Naive thymus-derived CD4-positive, alpha-beta T cell (primary cell): Measurements from ENCODE around the gene MUSK. TPM values are rescaled to one million over a fixed set of nuclear protein-coding genes. Genes with fewer than 3 reads are reported as not detected.

Source experiments
- ATAC-seq: fragments of 150-1000 bp; cut with Tn5 transposase; 2 replicates; pipeline ENCODE4 v1.10.0; 2021; ENCODE audit warnings: mild to moderate bottlenecking, moderate library complexity
- CTCF ChIA-PET: fragments of 350-600 bp; sonication (Branson Sonifier 250); formaldehyde crosslinking; loops from one replicate; lab custom pipeline; 2021; ENCODE audit warnings: antibody characterized with exemption; lab: Charles Lee
- POLR2A ChIA-PET: fragments of 350-600 bp; sonication (Branson Sonifier 250); formaldehyde crosslinking; loops from one replicate; lab custom pipeline; 2021; ENCODE audit warnings: antibody characterized with exemption, inconsistent platforms; lab: Charles Lee
- DNase-seq, 9 donors: peaks; one replicate each; pipeline versions ENCODE4 v3.0.0 to v3.0.0-alpha.2; 2020 to 2022; ENCODE audit warnings: mixed read lengths in 1 of 9
- H3K27ac ChIP-seq: one replicate; pipeline ENCODE4 v1.7.0; 2013; ENCODE audit warnings: mild to moderate bottlenecking, low read depth, low read length, moderate library complexity
- H3K27me3 ChIP-seq, 2 donors: one replicate each; pipeline ENCODE4 v1.7.0; 2013; ENCODE audit warnings: low read length in 2 of 2, mild to moderate bottlenecking in 2 of 2, moderate library complexity in 2 of 2; ENCODE audit not compliant: control insufficient read depth in 2 of 2, insufficient read depth in 2 of 2
- H3K36me3 ChIP-seq, 3 experiments: 1 replicate in 2 of 3; 2 replicates in 1 of 3; pipeline ENCODE4 v1.7.0; 2013; ENCODE audit warnings: low read length in 3 of 3, mild to moderate bottlenecking in 3 of 3, moderate library complexity in 1 of 3; ENCODE audit not compliant: insufficient read depth in 3 of 3, control insufficient read depth in 2 of 3
- H3K4me1 ChIP-seq, 2 donors: one replicate each; pipeline ENCODE4 v1.7.0; 2013; ENCODE audit warnings: low read length in 2 of 2, mild to moderate bottlenecking in 2 of 2, moderate library complexity in 1 of 2; ENCODE audit not compliant: control insufficient read depth in 2 of 2, insufficient read depth in 2 of 2
- H3K4me3 ChIP-seq: 2 replicates; pipeline ENCODE4 v1.7.0; 2013; ENCODE audit warnings: mild to moderate bottlenecking, low read length
- H3K9me3 ChIP-seq, 3 experiments: 1 replicate in 2 of 3; 2 replicates in 1 of 3; pipeline ENCODE4 v1.7.0; 2013; ENCODE audit warnings: low read length in 3 of 3; ENCODE audit not compliant: control insufficient read depth in 2 of 3
- H3K27ac Mint-ChIP-seq, 9 donors: one replicate each; pipeline ENCODE4 v1.8.0; 2020 to 2022; ENCODE audit warnings: mixed read lengths in 9 of 9, mild to moderate bottlenecking in 8 of 9, moderate library complexity in 5 of 9, inconsistent platforms in 2 of 9
- H3K27me3 Mint-ChIP-seq, 5 donors: one replicate each; pipeline ENCODE4 v1.8.0; 2021 to 2022; ENCODE audit warnings: mixed read lengths in 5 of 5, mild to moderate bottlenecking in 1 of 5
- H3K36me3 Mint-ChIP-seq, 5 donors: one replicate each; pipeline ENCODE4 v1.8.0; 2020 to 2022; ENCODE audit warnings: mixed read lengths in 5 of 5, mild to moderate bottlenecking in 3 of 5, inconsistent platforms in 1 of 5
- H3K4me1 Mint-ChIP-seq, 7 donors: one replicate each; pipeline ENCODE4 v1.8.0; 2020 to 2022; ENCODE audit warnings: mixed read lengths in 7 of 7, mild to moderate bottlenecking in 3 of 7, inconsistent platforms in 1 of 7
- H3K4me3 Mint-ChIP-seq, 10 donors: one replicate each; pipeline ENCODE4 v1.8.0; 2020 to 2022; ENCODE audit warnings: mild to moderate bottlenecking in 10 of 10, mixed read lengths in 10 of 10, moderate library complexity in 6 of 10, inconsistent platforms in 2 of 10
- H3K9me3 Mint-ChIP-seq, 11 donors: one replicate each; pipeline ENCODE4 v1.8.0; 2020 to 2022; ENCODE audit warnings: mixed read lengths in 11 of 11, mild to moderate bottlenecking in 4 of 11, inconsistent platforms in 1 of 11, moderate library complexity in 1 of 11
- intact Hi-C, 2 donors: fragments of 100-400 bp; cut with micrococcal nuclease; formaldehyde crosslinking; loops; one replicate each; pipeline ENCODE4 v1.15.1; 2023
- polyA plus RNA-seq, 2 donors: library from polyadenylated mRNA; unstranded; fragments of 300-500 nt; fragmentation: Illumina TruSeq; gene quantifications; one replicate each; pipeline ENCODE4 v1.2.3, GENCODE V29; 2021
- total RNA-seq, 6 experiments: library from RNA in 5 of 6; stranded (reverse) in 5 of 6; gene quantifications; 1 replicate in 5 of 6; 2 replicates in 1 of 6; pipeline ENCODE4 v1.2.3 and lab custom pipeline; 2021 to 2026

Gene MUSK
- total and polyA plus RNA-seq, 7 experiments from 2014 or later, result not detected

DNA sequence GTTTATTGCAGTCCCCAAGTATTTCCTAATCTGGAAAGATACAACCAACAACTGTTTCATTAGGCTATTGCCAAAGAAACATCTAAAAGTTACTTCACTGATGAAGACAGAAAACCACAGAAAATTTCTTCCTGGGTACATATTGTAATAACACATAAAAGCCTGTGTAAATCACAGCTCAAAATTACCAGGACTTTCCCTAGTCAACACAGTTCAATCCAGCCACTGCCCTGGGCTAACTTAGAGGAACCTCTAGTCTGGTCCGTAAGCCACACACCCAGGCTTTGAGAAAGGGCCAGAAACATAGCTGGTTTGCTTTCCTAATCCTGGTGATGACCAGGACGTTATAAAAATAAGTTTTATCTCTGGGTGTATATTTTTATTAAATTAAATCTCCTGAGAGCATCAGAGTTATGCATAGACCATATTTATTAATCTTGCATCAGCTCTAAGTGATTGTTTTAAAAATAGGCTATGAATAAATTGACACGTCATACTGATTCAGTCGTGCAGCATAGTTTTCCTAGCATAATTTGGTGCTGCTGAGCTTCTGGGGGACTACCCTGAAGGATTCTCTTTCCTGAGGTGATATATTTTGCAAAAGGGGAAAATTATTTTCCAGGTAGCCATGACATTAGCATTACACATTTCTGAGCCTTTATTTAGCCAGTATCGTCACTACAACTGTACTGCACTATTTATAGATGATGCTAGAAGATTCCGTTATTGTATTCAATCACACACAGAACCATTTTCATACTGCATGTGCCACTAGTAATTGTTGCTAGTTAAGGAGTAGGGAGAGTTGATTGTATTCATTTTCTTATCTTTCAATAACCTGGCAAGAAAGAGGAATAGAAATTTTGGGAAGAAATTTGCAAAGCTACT, 12.6 kb upstream of the MUSK start:
- no peaks in the 10 kb centered on the region for H3K4me1 Mint-ChIP-seq
- no peak for ATAC-seq
- intact Hi-C loops, result no loop called here

DNA sequence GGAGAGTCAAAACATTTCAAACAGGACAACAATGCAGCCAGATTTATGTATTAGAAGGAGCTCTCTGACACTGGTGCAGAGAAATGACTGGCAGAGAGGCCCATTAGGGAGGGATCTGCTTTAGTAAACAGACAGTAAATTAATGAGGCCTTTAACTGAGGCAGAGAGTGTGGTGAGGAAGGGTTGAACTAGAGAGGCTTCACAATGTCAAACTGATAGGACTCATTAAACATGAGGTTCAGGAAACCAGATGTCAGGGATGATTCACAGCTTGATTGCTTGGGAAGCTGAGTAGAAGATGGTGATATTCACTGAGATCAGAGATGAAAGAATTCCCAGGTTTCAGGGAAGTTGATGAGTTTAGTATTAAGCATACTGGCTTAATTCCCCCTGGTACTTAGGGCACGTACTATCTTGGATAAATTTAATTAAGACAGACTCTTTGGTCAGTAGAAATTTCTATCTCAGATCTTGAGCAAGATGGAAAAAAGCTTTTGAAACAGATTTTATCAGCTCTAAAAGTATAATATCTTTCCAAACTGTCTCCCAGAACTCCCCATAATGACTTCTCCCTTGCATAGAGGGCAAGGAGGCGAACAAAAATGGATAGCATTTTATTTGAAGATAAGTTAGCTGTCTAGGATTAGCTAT, 8.6 kb upstream of the MUSK start:
- CTCF ChIA-PET, result no interaction called here
- Mint-ChIP-seq H3K4me3 (no peak overlapping the region), H3K9me3 (peaks cover 0 to 9% (median 3%) of the 10 kb centered on the region in 11 donors), H3K27me3 (no peaks in the 10 kb centered on the region), H3K27ac (no peak overlapping the region), H3K4me1 (peaks cover 0 to 1% (median 0%) of the 10 kb centered on the region in 7 donors), H3K36me3 (no peaks in the 10 kb centered on the region)
- POLR2A ChIA-PET, result no interaction called here
- Histone ChIP-seq H3K36me3 (no peaks in the 10 kb centered on the region), H3K4me1 (no peaks in the 10 kb centered on the region), H3K27me3 (no peaks in the 10 kb centered on the region), H3K27ac (no peak overlapping the region), H3K4me3 (no peak overlapping the region), H3K9me3 (no peaks in the 10 kb centered on the region)
- ATAC-seq, result no peak
- intact Hi-C loops, result no loop called here
- DNase-seq, result no peak

More for the DNA sequence above, 12.6 kb upstream of the MUSK start:
- Histone ChIP-seq H3K36me3 (no peaks in the 10 kb centered on the region), H3K4me1 (no peaks in the 10 kb centered on the region), H3K9me3 (no peaks in the 10 kb centered on the region), H3K27ac (no peak overlapping the region), H3K27me3 (no peaks in the 10 kb centered on the region), H3K4me3 (no peak overlapping the region)
- ChIA-PET CTCF (no interaction called here), POLR2A (no interaction called here)
- Mint-ChIP-seq H3K36me3 (no peaks in the 10 kb centered on the region), H3K9me3 (peaks cover 0 to 9% (median 2%) of the 10 kb centered on the region in 11 donors), H3K4me3 (no peak overlapping the region), H3K27ac (no peak overlapping the region), H3K27me3 (no peaks in the 10 kb centered on the region)
- DNase-seq, result no peak

DNA sequence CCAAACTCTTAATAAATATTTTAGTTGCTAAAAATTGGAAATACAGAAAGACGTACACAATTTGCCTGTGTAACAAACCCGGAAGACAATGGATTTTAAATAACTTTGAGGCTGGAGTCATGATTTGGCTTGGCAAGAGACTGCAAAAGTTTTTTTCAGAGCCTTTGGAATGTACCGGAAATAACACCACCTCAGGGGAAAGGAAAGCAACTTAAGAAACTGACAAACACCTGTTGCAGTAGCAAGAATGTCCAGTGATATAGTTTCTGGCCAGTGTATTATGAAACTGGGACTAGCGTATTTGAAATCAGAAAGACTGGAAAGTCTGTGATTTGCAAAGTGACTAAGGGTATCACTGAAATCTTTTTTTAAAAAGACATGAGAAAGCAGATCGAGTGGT, 842 bp downstream of the MUSK start:
- Mint-ChIP-seq H3K4me3 (no peak overlapping the region), H3K36me3 (no peaks in the 10 kb centered on the region), H3K27ac (no peak overlapping the region), H3K4me1 (no peaks in the 10 kb centered on the region), H3K9me3 (peaks cover 0 to 8% (median 0%) of the 10 kb centered on the region in 11 donors), H3K27me3 (no peaks in the 10 kb centered on the region)
- intact Hi-C loops, result no loop called here
- ATAC-seq (no peak), DNase-seq (no peak)
- no peaks in the 10 kb centered on the region for H3K36me3 ChIP-seq
- no peak overlapping the region for H3K27ac ChIP-seq
- ChIA-PET CTCF (no interaction called here), POLR2A (no interaction called here)
- no peaks in the 10 kb centered on the region for H3K4me1 ChIP-seq
- H3K9me3 ChIP-seq, result no peaks in the 10 kb centered on the region
- H3K4me3 ChIP-seq, result no peak overlapping the region
- H3K27me3 ChIP-seq, result no peaks in the 10 kb centered on the region

DNA sequence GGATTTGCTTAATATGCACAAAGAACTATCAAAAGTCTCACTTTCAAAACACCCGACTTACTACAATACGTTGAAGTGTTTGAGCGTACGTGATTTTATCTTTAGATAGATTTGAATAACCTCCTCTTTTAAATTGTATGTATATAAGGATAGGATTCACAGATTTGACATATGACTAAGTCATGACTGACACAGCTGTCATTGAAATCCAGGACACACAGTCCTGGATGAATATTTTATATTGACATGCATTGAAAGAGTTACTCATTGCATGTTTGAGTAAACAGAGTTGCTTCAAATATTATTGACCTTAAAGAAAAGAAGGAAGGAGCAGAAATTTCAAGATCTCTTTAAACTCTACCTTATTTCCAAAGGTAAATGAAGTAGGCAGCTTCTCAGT, 3.3 kb downstream of the MUSK start:
- H3K4me3 ChIP-seq, result no peak overlapping the region
- ChIA-PET CTCF (no interaction called here), POLR2A (no interaction called here)
- Mint-ChIP-seq H3K27me3 (no peaks in the 10 kb centered on the region), H3K27ac (no peak overlapping the region), H3K4me1 (no peaks in the 10 kb centered on the region), H3K4me3 (no peak overlapping the region), H3K9me3 (peaks cover 0 to 9% (median 3%) of the 10 kb centered on the region in 11 donors), H3K36me3 (no peaks in the 10 kb centered on the region)
- H3K27ac ChIP-seq, result no peak overlapping the region
- ATAC-seq (no peak), DNase-seq (no peak)
- H3K9me3 ChIP-seq, result no peaks in the 10 kb centered on the region
- no peaks in the 10 kb centered on the region for H3K4me1 ChIP-seq
- H3K36me3 ChIP-seq, result no peaks in the 10 kb centered on the region
- intact Hi-C loops, result no loop called here
- H3K27me3 ChIP-seq, result no peaks in the 10 kb centered on the region

DNA sequence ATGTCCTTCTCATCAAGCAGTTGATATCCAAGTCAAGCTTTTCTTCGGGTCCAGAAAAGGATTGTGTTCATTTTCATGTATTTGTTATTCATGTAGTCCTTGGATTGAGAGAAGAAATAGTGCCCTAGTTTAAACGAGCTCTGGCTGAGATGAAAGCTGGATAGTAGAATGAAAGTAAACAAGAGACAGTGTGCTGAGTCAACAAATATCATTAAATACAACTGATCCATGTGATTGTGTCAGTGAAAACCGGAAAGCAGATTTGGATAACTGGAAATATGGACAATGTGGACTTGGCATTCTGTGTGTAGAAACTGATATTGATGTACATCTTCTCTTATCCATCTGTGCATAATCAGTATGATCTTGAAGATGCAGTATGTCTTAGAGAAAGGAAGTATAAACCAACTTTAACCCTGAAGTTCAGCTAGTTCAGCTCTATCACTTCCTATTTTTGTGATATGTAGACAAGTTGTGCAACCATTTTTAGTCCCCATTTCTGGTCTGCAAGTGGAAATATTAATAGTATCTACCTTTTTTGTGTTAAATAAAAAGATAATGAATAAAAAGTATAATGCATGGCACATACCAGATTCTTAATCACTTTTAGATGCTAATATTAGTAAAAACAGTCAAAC, 4.4 kb downstream of the MUSK start:
- H3K27me3 ChIP-seq, result no peaks in the 10 kb centered on the region
- Mint-ChIP-seq H3K4me1 (no peaks in the 10 kb centered on the region), H3K27ac (no peak overlapping the region), H3K36me3 (no peaks in the 10 kb centered on the region), H3K9me3 (peaks cover 0 to 15% (median 5%) of the 10 kb centered on the region in 11 donors), H3K4me3 (no peak overlapping the region), H3K27me3 (no peaks in the 10 kb centered on the region)
- no peaks in the 10 kb centered on the region for H3K9me3 ChIP-seq
- ATAC-seq (no peak), DNase-seq (no peak)
- intact Hi-C loops, result no loop called here
- ChIA-PET CTCF (no interaction called here), POLR2A (no interaction called here)
- no peaks in the 10 kb centered on the region for H3K36me3 ChIP-seq
- H3K27ac ChIP-seq, result no peak overlapping the region
- H3K4me3 ChIP-seq, result no peak overlapping the region
- no peaks in the 10 kb centered on the region for H3K4me1 ChIP-seq

DNA sequence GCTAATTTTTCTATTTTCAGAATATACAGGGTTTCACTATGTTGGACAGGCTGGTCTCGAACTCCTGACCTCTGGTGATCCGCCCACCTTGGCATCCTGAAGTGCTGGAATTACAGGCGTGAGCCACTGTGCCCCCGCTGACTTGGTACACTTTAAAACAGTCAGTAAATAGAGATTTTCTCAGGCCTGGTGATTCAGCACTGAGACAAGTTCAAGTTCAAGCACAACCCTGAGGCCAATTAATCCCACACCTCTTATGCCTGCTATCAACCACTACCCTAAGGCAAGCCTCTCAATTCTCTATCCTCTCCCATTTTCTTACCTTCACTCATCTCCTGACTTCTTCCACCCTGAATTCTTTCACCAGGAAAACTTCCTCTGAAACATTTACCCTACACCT, 18.9 kb downstream of the MUSK start:
- Mint-ChIP-seq H3K36me3 (no peaks in the 10 kb centered on the region), H3K27me3 (peaks cover 0 to 3% (median 0%) of the 10 kb centered on the region in 5 donors), H3K4me3 (no peak overlapping the region), H3K4me1 (no peaks in the 10 kb centered on the region), H3K9me3 (peaks cover 0 to 7% (median 0%) of the 10 kb centered on the region in 11 donors), H3K27ac (no peak overlapping the region)
- intact Hi-C loops, result no loop called here
- Histone ChIP-seq H3K9me3 (no peaks in the 10 kb centered on the region), H3K27ac (no peak overlapping the region), H3K4me1 (no peaks in the 10 kb centered on the region), H3K36me3 (no peaks in the 10 kb centered on the region), H3K27me3 (no peaks in the 10 kb centered on the region), H3K4me3 (no peak overlapping the region)
- CTCF ChIA-PET, result no interaction called here
- POLR2A ChIA-PET, result no interaction called here
- ATAC-seq (no peak), DNase-seq (no peak)
